HepG2 (cell line): ENCODE data around the gene GGA2. TPM values are rescaled to one million over a fixed set of nuclear protein-coding genes. Genes with fewer than 3 reads are reported as not detected.

Source experiments
- ATAC-seq: fragments of 200-7000 bp; cut with Tn5 transposase; 3 replicates; pipeline ENCODE4 v1.9.1; 2020; ENCODE audit warnings: mild to moderate bottlenecking, moderate library complexity
- BruUV-seq: library from RNA; stranded (reverse); fragments of 400-500 nt; replicated peaks from 2 replicates; lab custom pipeline; 2021; lab: Mats Ljungman, UMichigan
- CTCF ChIA-PET: fragments of 300-600 bp; formaldehyde crosslinking; extraction: SDS; loops from one replicate; lab custom pipeline; 2021; ENCODE audit warnings: low total read pairs, inconsistent platforms, low intra/inter-chr PET ratio; lab: Yijun Ruan, JAX
- POLR2A ChIA-PET: fragments of 350-600 bp; sonication (Branson Sonifier 250); formaldehyde crosslinking; loops from one replicate; lab custom pipeline; 2020; ENCODE audit warnings: antibody characterized with exemption, inconsistent platforms; lab: Yijun Ruan, JAX
- DNase-seq: peaks from one replicate; pipeline ENCODE4 v3.0.0-alpha.2; 2015; ENCODE audit warnings: low spot score
- FAIRE-seq: peaks from 3 replicates; lab custom pipeline; 2011; peaks lifted over from hg19 to GRCh38; lab: Jason Lieb, UNC
- H2AFZ ChIP-seq: one replicate; pipeline ENCODE4 v1.6.1; 2011; ENCODE audit warnings: low read length, inconsistent platforms
- H3K27ac ChIP-seq: fragments of 300-600 bp; 3 replicates; pipeline ENCODE4 v1.8.0; 2011; ENCODE audit warnings: mixed run types, mild to moderate bottlenecking, mixed read lengths, low read length, inconsistent platforms; ENCODE audit not compliant: insufficient read depth; ENCODE audit errors: extremely low read length
- H3K27me3 ChIP-seq, 2 experiments: fragments of 200-600 bp in 1 of 2; 2 replicates in 1 of 2; 3 replicates in 1 of 2; pipeline versions ENCODE4 v1.6.0 to v1.8.0; 2011; ENCODE audit warnings: low read length in 2 of 2, mild to moderate bottlenecking in 2 of 2, moderate library complexity in 2 of 2, inconsistent platforms in 1 of 2; ENCODE audit not compliant: insufficient read depth in 2 of 2, control insufficient read depth in 1 of 2
- H3K36me3 ChIP-seq, 2 experiments: fragments of 200-600 bp in 1 of 2; replicated peaks in 1 of 2; 2 replicates in 1 of 2; 3 replicates in 1 of 2; pipeline versions ENCODE4 v1.5.1 to v1.8.0; 2011; ENCODE audit warnings: low read length in 2 of 2, inconsistent platforms in 1 of 2; ENCODE audit not compliant: insufficient read depth in 2 of 2, control insufficient read depth in 1 of 2
- H3K4me1 ChIP-seq: 2 replicates; pipeline ENCODE4 v1.5.1; 2012; ENCODE audit warnings: low read length, inconsistent platforms; ENCODE audit not compliant: insufficient read depth
- H3K4me2 ChIP-seq: 2 replicates; pipeline ENCODE4 v1.6.0; 2011; ENCODE audit warnings: low read depth, low read length, inconsistent platforms
- H3K4me3 ChIP-seq, 3 experiments: fragments of 200-600 bp in 1 of 3; sonication (generic), shearing (Covaris generic) in 1 of 3; replicated peaks in 1 of 3; 2 replicates each; pipeline ENCODE4 v1.5.1; 2011 to 2016; ENCODE audit warnings: low read length in 3 of 3, inconsistent platforms in 2 of 3, low read depth in 2 of 3, mild to moderate bottlenecking in 2 of 3, control low read depth in 1 of 3, mixed read lengths in 1 of 3; ENCODE audit not compliant: insufficient read depth in 1 of 3
- H3K79me2 ChIP-seq: one replicate; pipeline ENCODE4 v1.6.1; 2011; ENCODE audit warnings: low read length, inconsistent platforms; ENCODE audit not compliant: insufficient read depth
- H3K9ac ChIP-seq: 2 replicates; pipeline ENCODE4 v1.6.0; 2011; ENCODE audit warnings: mild to moderate bottlenecking, low read depth, low read length, inconsistent platforms; ENCODE audit not compliant: insufficient read depth
- H3K9me3 ChIP-seq: 2 replicates; pipeline ENCODE4 v1.5.1; 2012; ENCODE audit warnings: mild to moderate bottlenecking, low read length
- H4K20me1 ChIP-seq: 2 replicates; pipeline ENCODE4 v1.6.0; 2011; ENCODE audit warnings: inconsistent platforms, mild to moderate bottlenecking, low read length, moderate library complexity; ENCODE audit not compliant: insufficient read depth
- CBX2 ChIP-seq, 2 experiments: fragments of 200-600 bp in 1 of 2; sonication (generic); formaldehyde crosslinking in 1 of 2; IDR thresholded peaks; 2 replicates each; pipeline versions ENCODE4 v1.7.0 to v1.8.1; 2018 to 2022; ENCODE audit warnings: low read depth in 2 of 2, low read length in 1 of 2, mild to moderate bottlenecking in 1 of 2, missing genetic modification reagents in 1 of 2
- FOXJ3 ChIP-seq: sonication (generic); formaldehyde crosslinking; IDR thresholded peaks from 2 replicates; pipeline ENCODE4 v1.4.0; 2020; ENCODE audit warnings: missing genetic modification reagents, mild to moderate bottlenecking, borderline replicate concordance
- NAIF1 ChIP-seq: sonication (generic); formaldehyde crosslinking; IDR thresholded peaks from 2 replicates; pipeline ENCODE4 v1.5.0; 2020; ENCODE audit warnings: mild to moderate bottlenecking, missing genetic modification reagents, borderline replicate concordance
- PHF8 ChIP-seq: sonication (generic); formaldehyde crosslinking; IDR thresholded peaks from 2 replicates; pipeline ENCODE4 v1.5.0; 2020; ENCODE audit warnings: missing genetic modification reagents
- ZNF460 ChIP-seq: sonication (generic); formaldehyde crosslinking; IDR thresholded peaks from 2 replicates; pipeline ENCODE4 v1.5.1; 2020; ENCODE audit warnings: missing genetic modification reagents, mild to moderate bottlenecking, borderline replicate concordance
- ZNF558 ChIP-seq: sonication (generic); formaldehyde crosslinking; IDR thresholded peaks from 2 replicates; pipeline ENCODE4 v1.9.0; 2022; ENCODE audit warnings: mild to moderate bottlenecking, missing genetic modification reagents, borderline replicate concordance
- ZNF788 ChIP-seq: sonication (generic); formaldehyde crosslinking; IDR thresholded peaks from 2 replicates; pipeline ENCODE4 v1.5.0; 2020; ENCODE audit warnings: mild to moderate bottlenecking, missing genetic modification reagents, borderline replicate concordance
- WGBS: methylation state at CpG from one replicate; pipeline ENCODE4 v1.1.6; 2017; ENCODE audit warnings: low lambda C conversion rate; 5-methylcytosine and 5-hydroxymethylcytosine counted together
- in situ Hi-C: cut with HindIII; loops from 2 replicates; pipeline ENCODE4 v1.10.0; 2017; ENCODE audit warnings: low pct_unique_long_range_greater_than_20kb; ENCODE audit not compliant: extremely low pct_ligation_motif_present
- intact Hi-C: fragments of 100-400 bp; cut with micrococcal nuclease; formaldehyde crosslinking; loops from one replicate; pipeline ENCODE4 v1.10.0; 2022; ENCODE audit not compliant: unreplicated experiment
- polyA plus RNA-seq, 8 experiments: library from polyadenylated mRNA; depleted of rRNA in 3 of 8; stranded (reverse) in 7 of 8; unstranded in 1 of 8; fragments of >200 nt; fragmentation: Illumina TruSeq in 4 of 8; extraction: Trizol in 4 of 8; gene quantifications; 2 replicates each; pipeline versions ENCODE4 v1.2.1 to v1.2.3, GENCODE V29; 2011 to 2016; ENCODE audit warnings: low read depth in 4 of 8, missing spikeins in 1 of 8, mixed read lengths in 1 of 8; ENCODE audit not compliant: insufficient read depth in 1 of 8
- total RNA-seq, 5 experiments: library from RNA; depleted of rRNA; stranded (reverse); fragments of >200 nt; fragmentation: Illumina TruSeq; extraction: Trizol; gene quantifications; 2 replicates each; pipeline ENCODE4 v1.2.3, GENCODE V29; 2016; ENCODE audit warnings: low read depth in 1 of 5
- TF ChIP-seq, protein P1 (sequence below): sonication (generic); formaldehyde crosslinking; IDR thresholded peaks from 2 replicates; pipeline ENCODE4 v1.4.0; 2020; ENCODE audit warnings: missing genetic modification reagents, borderline replicate concordance
- TF ChIP-seq, protein P2 (sequence below): sonication (generic); formaldehyde crosslinking; IDR thresholded peaks from 2 replicates; pipeline ENCODE4 v1.5.1; 2020; ENCODE audit warnings: mild to moderate bottlenecking, missing genetic modification reagents, borderline replicate concordance
- TF ChIP-seq, protein P3 (sequence below): sonication (generic); formaldehyde crosslinking; IDR thresholded peaks from 2 replicates; pipeline ENCODE4 v1.5.0; 2020; ENCODE audit warnings: mild to moderate bottlenecking, missing genetic modification reagents

GGA2 gene
- total and polyA plus RNA-seq, 2 of the 13 experiments (the other 11 are each of a cell fraction or from before 2014, with no cell fraction given), result 51.5 to 69.8 TPM

DNA sequence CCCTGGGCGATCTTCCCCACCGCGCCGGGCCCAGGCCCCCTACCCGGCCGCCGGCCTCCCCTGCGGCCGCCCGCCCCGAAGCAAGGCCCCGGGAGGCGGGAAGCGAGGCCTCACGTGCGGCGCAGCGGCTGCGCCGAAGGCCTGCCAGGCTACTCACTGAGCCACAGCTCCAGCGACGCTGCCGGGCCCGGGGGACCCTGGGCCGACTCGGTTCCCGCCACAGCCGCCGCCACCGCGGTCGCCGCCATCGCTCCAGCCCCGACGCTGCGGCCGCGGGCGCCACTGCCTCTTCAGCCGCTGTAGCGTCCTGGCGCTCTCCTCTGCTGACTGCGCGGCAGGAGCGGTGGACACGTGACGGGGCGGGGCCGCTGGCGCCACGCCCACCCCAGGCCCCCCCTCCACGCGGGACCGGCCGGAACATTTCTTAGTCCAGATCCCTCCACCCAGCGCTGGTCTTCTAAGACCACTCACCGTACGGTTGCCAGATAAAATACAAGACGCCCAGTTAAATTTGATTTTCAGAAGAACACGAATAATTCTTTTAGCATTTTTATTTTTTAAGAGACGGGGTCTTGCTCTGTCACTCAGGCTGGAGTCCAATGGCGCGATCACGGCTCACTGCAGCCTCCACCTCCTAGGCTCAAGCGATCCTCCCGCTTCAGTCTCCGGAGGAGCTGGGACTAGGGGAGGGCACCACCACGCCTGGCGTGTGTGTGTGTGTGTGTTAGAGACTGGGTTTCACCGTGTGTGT, at the start of gene GGA2 (continued):
- TF ChIP-seq PHF8 (CRISPR knock-in tag) (peak; percentile 92), ZNF460 (CRISPR knock-in tag) (no peak; the same call in 1 of the 2 replicates)
- TF ChIP-seq, protein P1, sequence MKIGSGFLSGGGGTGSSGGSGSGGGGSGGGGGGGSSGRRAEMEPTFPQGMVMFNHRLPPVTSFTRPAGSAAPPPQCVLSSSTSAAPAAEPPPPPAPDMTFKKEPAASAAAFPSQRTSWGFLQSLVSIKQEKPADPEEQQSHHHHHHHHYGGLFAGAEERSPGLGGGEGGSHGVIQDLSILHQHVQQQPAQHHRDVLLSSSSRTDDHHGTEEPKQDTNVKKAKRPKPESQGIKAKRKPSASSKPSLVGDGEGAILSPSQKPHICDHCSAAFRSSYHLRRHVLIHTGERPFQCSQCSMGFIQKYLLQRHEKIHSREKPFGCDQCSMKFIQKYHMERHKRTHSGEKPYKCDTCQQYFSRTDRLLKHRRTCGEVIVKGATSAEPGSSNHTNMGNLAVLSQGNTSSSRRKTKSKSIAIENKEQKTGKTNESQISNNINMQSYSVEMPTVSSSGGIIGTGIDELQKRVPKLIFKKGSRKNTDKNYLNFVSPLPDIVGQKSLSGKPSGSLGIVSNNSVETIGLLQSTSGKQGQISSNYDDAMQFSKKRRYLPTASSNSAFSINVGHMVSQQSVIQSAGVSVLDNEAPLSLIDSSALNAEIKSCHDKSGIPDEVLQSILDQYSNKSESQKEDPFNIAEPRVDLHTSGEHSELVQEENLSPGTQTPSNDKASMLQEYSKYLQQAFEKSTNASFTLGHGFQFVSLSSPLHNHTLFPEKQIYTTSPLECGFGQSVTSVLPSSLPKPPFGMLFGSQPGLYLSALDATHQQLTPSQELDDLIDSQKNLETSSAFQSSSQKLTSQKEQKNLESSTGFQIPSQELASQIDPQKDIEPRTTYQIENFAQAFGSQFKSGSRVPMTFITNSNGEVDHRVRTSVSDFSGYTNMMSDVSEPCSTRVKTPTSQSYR (CRISPR knock-in tag), result peak; percentile 55

DNA sequence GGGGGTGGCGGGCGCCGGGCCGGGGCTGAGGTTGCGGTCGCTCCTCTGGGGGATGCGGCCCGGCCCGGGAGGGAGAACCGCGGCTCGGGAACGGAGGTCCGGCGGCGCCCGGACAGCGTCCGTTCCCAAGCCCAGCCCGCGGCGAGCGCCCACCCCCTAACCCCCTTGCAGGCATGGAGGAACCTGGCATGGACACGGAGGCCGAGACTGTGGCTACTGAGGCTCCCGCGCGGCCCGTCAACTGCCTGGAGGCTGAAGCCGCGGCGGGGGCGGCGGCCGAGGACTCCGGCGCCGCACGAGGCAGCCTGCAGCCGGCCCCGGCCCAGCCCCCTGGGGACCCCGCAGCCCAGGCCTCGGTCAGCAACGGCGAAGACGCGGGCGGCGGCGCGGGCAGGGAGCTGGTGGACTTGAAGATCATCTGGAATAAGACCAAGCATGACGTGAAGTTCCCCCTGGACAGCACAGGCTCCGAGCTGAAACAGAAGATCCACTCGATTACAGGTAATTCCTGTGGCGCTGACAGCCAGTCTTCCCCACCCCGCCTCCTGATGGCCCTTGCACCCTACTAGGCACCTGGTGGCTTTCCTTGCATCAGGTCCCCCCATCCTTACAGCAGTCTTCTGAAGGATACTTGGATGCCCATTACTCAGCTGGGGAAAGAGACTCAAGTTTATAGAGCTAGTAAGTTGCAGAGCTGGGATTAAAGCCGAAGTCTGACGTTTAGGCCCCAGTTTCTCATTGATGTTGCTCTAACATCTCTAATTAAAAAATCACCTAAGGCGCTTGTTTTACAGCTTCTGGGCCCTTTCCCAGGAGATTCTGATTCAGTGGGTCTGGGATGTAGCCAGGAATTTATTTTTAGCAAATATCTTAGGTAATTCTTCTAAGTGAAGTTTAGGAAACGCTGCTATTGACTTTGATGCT, 47.7 kb upstream of the GGA2 start:
- no peak for FAIRE-seq
- DNase-seq, result peak; percentile 26
- intact Hi-C loops (loop anchor here (1.0 to 2.0 kb wide), 5 partner anchors 17 to 105 kb away; partner anchors contain the start of genes COG7, DCTN5, GGA2 and NDUFAB1), in situ Hi-C loops (no loop called here)
- H4K20me1 ChIP-seq, result peaks cover 14% of the 10 kb centered on the region; the same call in 1 of the 2 replicates
- H3K79me2 ChIP-seq, result peaks cover 53% of the 10 kb centered on the region
- peak overlapping the region; percentile 96 to 98 (median 97) for H3K4me3 ChIP-seq
- peak; percentile 46 for ATAC-seq
- H2AFZ ChIP-seq, result no peak overlapping the region
- no peaks in the 10 kb centered on the region for H3K9me3 ChIP-seq
- peak overlapping the region; percentile 86 for H3K27ac ChIP-seq
- ChIA-PET CTCF (interaction anchor here (1.4 to 2.3 kb wide), 3 partner anchors 18 to 54 kb away, joined by 5 to 12 read pairs (median 8); partner anchors contain the start of gene NDUFAB1), POLR2A (interaction anchor here (0.6 to 4.1 kb wide), 22 partner anchors 9 to 172 kb away, joined by 3 to 96 read pairs (median 6); partner anchors contain the start of genes COG7, DCTN5, GGA2 and NDUFAB1)
- peaks cover 48% of the 10 kb centered on the region for H3K4me1 ChIP-seq
- peak overlapping the region; percentile 96 for H3K9ac ChIP-seq
- no TSS peak for BruUV-seq
- peak overlapping the region; percentile 84 for H3K4me2 ChIP-seq
- WGBS, result 3% methylated on average over 13 of the region's 60 CpGs
- H3K27me3 ChIP-seq, result peaks cover 0 to 3% of the 10 kb centered on the region in 2 experiments; a peak in 1 of 5 replicates
- peaks cover 21 to 43% of the 10 kb centered on the region in 2 experiments for H3K36me3 ChIP-seq
- no peak for TF ChIP-seq CBX2 (IDR thresholded peaks at IDR 0.05; ENCODE audit: low read depth, low read length)
- TF ChIP-seq CBX2 (CRISPR knock-in tag; IDR thresholded peaks at IDR 0.05; ENCODE audit: low read depth), result 0 out of 2 replicates have a peak, but pooled peaks have one; percentile 49
- 0 out of 2 replicates have a peak, but pooled peaks have one; percentile 42 for TF ChIP-seq NAIF1
- TF ChIP-seq ZNF558 (CRISPR knock-in tag), result 0 out of 2 replicates have a peak, but pooled peaks have one; percentile 47
- TF ChIP-seq, protein P2, sequence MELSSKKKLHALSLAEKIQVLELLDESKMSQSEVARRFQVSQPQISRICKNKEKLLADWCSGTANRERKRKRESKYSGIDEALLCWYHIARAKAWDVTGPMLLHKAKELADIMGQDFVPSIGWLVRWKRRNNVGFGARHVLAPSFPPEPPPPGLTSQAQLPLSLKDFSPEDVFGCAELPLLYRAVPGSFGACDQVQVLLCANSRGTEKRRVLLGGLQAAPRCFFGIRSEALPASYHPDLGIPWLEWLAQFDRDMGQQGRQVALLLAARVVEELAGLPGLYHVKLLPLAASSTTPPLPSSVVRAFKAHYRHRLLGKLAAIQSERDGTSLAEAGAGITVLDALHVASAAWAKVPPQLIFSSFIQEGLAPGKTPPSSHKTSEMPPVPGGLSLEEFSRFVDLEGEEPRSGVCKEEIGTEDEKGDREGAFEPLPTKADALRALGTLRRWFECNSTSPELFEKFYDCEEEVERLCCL (CRISPR knock-in tag), result 0 out of 2 replicates have a peak, but pooled peaks have one; percentile 48
- TF ChIP-seq FOXJ3, result no peak
- TF ChIP-seq ZNF788, result 0 out of 2 replicates have a peak, but pooled peaks have one; percentile 23
- TF ChIP-seq, protein P3, sequence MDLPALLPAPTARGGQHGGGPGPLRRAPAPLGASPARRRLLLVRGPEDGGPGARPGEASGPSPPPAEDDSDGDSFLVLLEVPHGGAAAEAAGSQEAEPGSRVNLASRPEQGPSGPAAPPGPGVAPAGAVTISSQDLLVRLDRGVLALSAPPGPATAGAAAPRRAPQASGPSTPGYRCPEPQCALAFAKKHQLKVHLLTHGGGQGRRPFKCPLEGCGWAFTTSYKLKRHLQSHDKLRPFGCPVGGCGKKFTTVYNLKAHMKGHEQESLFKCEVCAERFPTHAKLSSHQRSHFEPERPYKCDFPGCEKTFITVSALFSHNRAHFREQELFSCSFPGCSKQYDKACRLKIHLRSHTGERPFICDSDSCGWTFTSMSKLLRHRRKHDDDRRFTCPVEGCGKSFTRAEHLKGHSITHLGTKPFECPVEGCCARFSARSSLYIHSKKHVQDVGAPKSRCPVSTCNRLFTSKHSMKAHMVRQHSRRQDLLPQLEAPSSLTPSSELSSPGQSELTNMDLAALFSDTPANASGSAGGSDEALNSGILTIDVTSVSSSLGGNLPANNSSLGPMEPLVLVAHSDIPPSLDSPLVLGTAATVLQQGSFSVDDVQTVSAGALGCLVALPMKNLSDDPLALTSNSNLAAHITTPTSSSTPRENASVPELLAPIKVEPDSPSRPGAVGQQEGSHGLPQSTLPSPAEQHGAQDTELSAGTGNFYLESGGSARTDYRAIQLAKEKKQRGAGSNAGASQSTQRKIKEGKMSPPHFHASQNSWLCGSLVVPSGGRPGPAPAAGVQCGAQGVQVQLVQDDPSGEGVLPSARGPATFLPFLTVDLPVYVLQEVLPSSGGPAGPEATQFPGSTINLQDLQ (CRISPR knock-in tag), result peak; percentile 80; the same call in 1 of the 2 replicates
